CD14-positive monocyte (primary cell): ENCODE measurements around the gene CREBZF. TPM values are rescaled to one million over a fixed set of nuclear protein-coding genes. Genes with fewer than 3 reads are reported as not detected.

ENCODE experiments used
- DNase-seq, 3 donors: peaks; one replicate each; pipeline ENCODE4 v3.0.0-alpha.2; 2011 to 2022
- H2AFZ ChIP-seq: 2 replicates; pipeline ENCODE4 v1.6.0; 2012; ENCODE audit warnings: mild to moderate bottlenecking, low read depth, low read length, inconsistent platforms; ENCODE audit not compliant: insufficient read depth, poor library complexity, severe bottlenecking
- H3K27ac ChIP-seq, 2 donors: 1 replicate in 1 of 2; 2 replicates in 1 of 2; pipeline ENCODE4 v1.5.1; 2012 to 2013; ENCODE audit warnings: low read length in 2 of 2, control low read depth in 1 of 2, inconsistent platforms in 1 of 2, low read depth in 1 of 2, mild to moderate bottlenecking in 1 of 2
- H3K27me3 ChIP-seq, 2 donors: one replicate each; pipeline versions ENCODE4 v1.6.0 to v1.6.1; 2011 to 2013; ENCODE audit warnings: low read length in 2 of 2; ENCODE audit not compliant: control insufficient read depth in 2 of 2, insufficient read depth in 2 of 2
- H3K36me3 ChIP-seq, 2 donors: replicated peaks in 1 of 2; 1 replicate in 1 of 2; 2 replicates in 1 of 2; pipeline versions ENCODE4 v1.5.1 to v1.6.1; 2012 to 2013; ENCODE audit warnings: low read length in 2 of 2, control low read depth in 1 of 2, inconsistent platforms in 1 of 2, mild to moderate bottlenecking in 1 of 2; ENCODE audit not compliant: insufficient read depth in 2 of 2, control insufficient read depth in 1 of 2
- H3K4me1 ChIP-seq, 2 donors: 1 replicate in 1 of 2; 2 replicates in 1 of 2; pipeline versions ENCODE4 v1.5.1 to v1.6.1; 2012 to 2013; ENCODE audit warnings: low read length in 2 of 2, control low read depth in 1 of 2, inconsistent platforms in 1 of 2, mild to moderate bottlenecking in 1 of 2, moderate library complexity in 1 of 2; ENCODE audit not compliant: insufficient read depth in 2 of 2, control insufficient read depth in 1 of 2
- H3K4me2 ChIP-seq: replicated peaks from 2 replicates; pipeline ENCODE3; 2012; ENCODE audit warnings: low read length, moderate library complexity, mild to moderate bottlenecking; ENCODE audit not compliant: poor library complexity, severe bottlenecking; ENCODE audit errors: extremely low read depth
- H3K4me3 ChIP-seq, 3 experiments: fragments of 200-600 bp in 1 of 3; sonication (generic) in 1 of 3; replicated peaks in 1 of 3; 1 replicate in 2 of 3; 2 replicates in 1 of 3; pipeline ENCODE4 v1.5.1; 2011 to 2013; ENCODE audit warnings: low read length in 3 of 3, mild to moderate bottlenecking in 3 of 3, control low read depth in 2 of 3, low read depth in 2 of 3, inconsistent platforms in 1 of 3, moderate library complexity in 1 of 3
- H3K79me2 ChIP-seq: 2 replicates; pipeline ENCODE4 v1.6.0; 2012; ENCODE audit warnings: mild to moderate bottlenecking, control low read depth, inconsistent platforms, low read length, moderate library complexity; ENCODE audit not compliant: insufficient read depth
- H3K9ac ChIP-seq: 2 replicates; pipeline ENCODE4 v1.6.0; 2017; ENCODE audit warnings: low read length, mild to moderate bottlenecking; ENCODE audit not compliant: insufficient read depth, poor library complexity, severe bottlenecking
- H3K9me3 ChIP-seq, 2 donors: replicated peaks in 1 of 2; 1 replicate in 1 of 2; 2 replicates in 1 of 2; pipeline versions ENCODE4 v1.5.1 to v1.6.1; 2012 to 2013; ENCODE audit warnings: low read length in 2 of 2, control low read depth in 1 of 2; ENCODE audit not compliant: control insufficient read depth in 1 of 2, insufficient read depth in 1 of 2
- H4K20me1 ChIP-seq: 2 replicates; pipeline ENCODE4 v1.6.0; 2012; ENCODE audit warnings: mild to moderate bottlenecking, low read length, control low read depth, moderate library complexity; ENCODE audit not compliant: insufficient read depth
- H3K27ac Mint-ChIP-seq, 7 donors: one replicate each; pipeline ENCODE4 v1.8.0; 2020; ENCODE audit warnings: mild to moderate bottlenecking in 7 of 7, mixed read lengths in 7 of 7, moderate library complexity in 6 of 7, inconsistent platforms in 2 of 7
- H3K27me3 Mint-ChIP-seq, 3 donors: one replicate each; pipeline ENCODE4 v1.8.0; 2021 to 2022; ENCODE audit warnings: low read depth in 3 of 3, mild to moderate bottlenecking in 3 of 3, mixed read lengths in 3 of 3, moderate library complexity in 3 of 3, inconsistent platforms in 1 of 3
- H3K36me3 Mint-ChIP-seq, 2 donors: one replicate each; pipeline ENCODE4 v1.8.0; 2020; ENCODE audit warnings: mixed read lengths in 2 of 2, inconsistent platforms in 1 of 2, mild to moderate bottlenecking in 1 of 2
- H3K4me1 Mint-ChIP-seq: one replicate; pipeline ENCODE4 v1.8.0; 2020; ENCODE audit warnings: mild to moderate bottlenecking, mixed read lengths
- H3K4me3 Mint-ChIP-seq, 2 donors: one replicate each; pipeline ENCODE4 v1.8.0; 2020; ENCODE audit warnings: mild to moderate bottlenecking in 2 of 2, mixed read lengths in 2 of 2, moderate library complexity in 1 of 2
- H3K9me3 Mint-ChIP-seq, 7 donors: one replicate each; pipeline ENCODE4 v1.8.0; 2020 to 2022; ENCODE audit warnings: mixed read lengths in 7 of 7, mild to moderate bottlenecking in 6 of 7, moderate library complexity in 6 of 7, inconsistent platforms in 2 of 7
- WGBS: methylation state at CpG from one replicate; pipeline ENCODE4 v1.1.5; 2013; ENCODE audit warnings: missing lambda C conversion rate; ENCODE audit not compliant: insufficient coverage; 5-methylcytosine and 5-hydroxymethylcytosine counted together
- intact Hi-C, 2 donors: fragments of 100-400 bp; cut with micrococcal nuclease; formaldehyde crosslinking; loops; one replicate each; pipeline versions ENCODE4 v1.15.0 to v1.15.1; 2023
- polyA plus RNA-seq, 3 donors: library from polyadenylated mRNA; depleted of rRNA in 1 of 3; unstranded in 2 of 3; stranded (reverse) in 1 of 3; fragments of 300-500 nt in 2 of 3; fragments of >200 nt in 1 of 3; fragmentation: Illumina TruSeq in 2 of 3; gene quantifications; 1 replicate in 2 of 3; 2 replicates in 1 of 3; pipeline ENCODE4 v1.2.3, GENCODE V29; 2012 to 2021
- TF ChIP-seq, protein P1 (sequence below): fragments of 200-600 bp; IDR thresholded peaks from one replicate; pipeline ENCODE4 v1.8.0; 2022; ENCODE audit warnings: antibody characterized with exemption, mild to moderate bottlenecking

Gene CREBZF
- polyA plus RNA-seq, 3 donors = 3.1 to 35.4 (median 3.9) TPM

DNA sequence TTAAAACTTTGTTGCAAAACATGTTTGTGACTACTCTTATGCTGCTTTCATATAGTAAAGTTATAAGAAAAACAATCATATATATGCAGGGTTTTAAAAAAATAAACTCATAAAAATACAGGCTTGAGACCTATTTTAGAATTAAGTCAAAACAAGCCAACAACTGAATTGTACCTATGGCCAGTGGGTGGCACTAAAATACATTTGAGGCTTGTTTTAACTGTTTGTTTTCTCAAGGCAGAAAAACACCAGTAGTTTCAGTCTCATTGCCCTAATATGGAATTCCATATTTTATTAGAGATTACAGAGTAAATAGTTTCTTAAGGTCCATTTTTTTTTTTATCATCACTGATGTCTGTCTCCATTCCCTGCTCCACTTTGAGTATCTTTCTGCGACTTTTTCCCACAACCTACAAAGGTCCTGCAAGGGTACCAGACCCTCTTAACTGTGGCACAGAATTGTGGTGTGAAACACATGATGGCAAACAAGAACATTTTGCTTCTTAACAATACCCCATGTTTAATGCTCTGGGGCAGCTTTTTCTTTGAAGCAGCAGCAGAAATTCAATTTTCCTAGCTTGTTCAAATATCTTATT lies 29.6 kb upstream of the CREBZF start:
- TF ChIP-seq, protein P1, sequence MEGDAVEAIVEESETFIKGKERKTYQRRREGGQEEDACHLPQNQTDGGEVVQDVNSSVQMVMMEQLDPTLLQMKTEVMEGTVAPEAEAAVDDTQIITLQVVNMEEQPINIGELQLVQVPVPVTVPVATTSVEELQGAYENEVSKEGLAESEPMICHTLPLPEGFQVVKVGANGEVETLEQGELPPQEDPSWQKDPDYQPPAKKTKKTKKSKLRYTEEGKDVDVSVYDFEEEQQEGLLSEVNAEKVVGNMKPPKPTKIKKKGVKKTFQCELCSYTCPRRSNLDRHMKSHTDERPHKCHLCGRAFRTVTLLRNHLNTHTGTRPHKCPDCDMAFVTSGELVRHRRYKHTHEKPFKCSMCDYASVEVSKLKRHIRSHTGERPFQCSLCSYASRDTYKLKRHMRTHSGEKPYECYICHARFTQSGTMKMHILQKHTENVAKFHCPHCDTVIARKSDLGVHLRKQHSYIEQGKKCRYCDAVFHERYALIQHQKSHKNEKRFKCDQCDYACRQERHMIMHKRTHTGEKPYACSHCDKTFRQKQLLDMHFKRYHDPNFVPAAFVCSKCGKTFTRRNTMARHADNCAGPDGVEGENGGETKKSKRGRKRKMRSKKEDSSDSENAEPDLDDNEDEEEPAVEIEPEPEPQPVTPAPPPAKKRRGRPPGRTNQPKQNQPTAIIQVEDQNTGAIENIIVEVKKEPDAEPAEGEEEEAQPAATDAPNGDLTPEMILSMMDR = no peak
- H3K4me3 Mint-ChIP-seq = no peak overlapping the region
- WGBS = no CpG with 5 or more reads among the region's 1 CpG
- Histone ChIP-seq H3K9me3 (no peaks in the 10 kb centered on the region), H3K4me3 (no peak overlapping the region), H3K27ac (no peak overlapping the region), H3K4me2 (no peak overlapping the region), H3K79me2 (no peaks in the 10 kb centered on the region), H3K4me1 (peaks cover 2 to 3% of the 10 kb centered on the region in 2 donors), H3K27me3 (no peaks in the 10 kb centered on the region), H4K20me1 (no peaks in the 10 kb centered on the region), H3K36me3 (no peaks in the 10 kb centered on the region), H2AFZ (no peak overlapping the region), H3K9ac (no peak overlapping the region)
- no peaks in the 10 kb centered on the region for H3K9me3 Mint-ChIP-seq
- no peaks in the 10 kb centered on the region for H3K36me3 Mint-ChIP-seq
- peaks cover 6% of the 10 kb centered on the region for H3K4me1 Mint-ChIP-seq
- peaks cover 0 to 1% (median 1%) of the 10 kb centered on the region in 3 donors for H3K27me3 Mint-ChIP-seq
- DNase-seq = no peak
- no peak overlapping the region for H3K27ac Mint-ChIP-seq
- intact Hi-C loops = no loop called here

- Histone ChIP-seq H3K27ac (no peak within 1 kb of the TSS), H3K9me3 (no peaks in the 10 kb centered on the region), H3K4me2 (no peak within 1 kb of the TSS), H3K4me1 (peaks cover 0 to 7% of the 10 kb centered on the region in 2 donors), H3K9ac (no peak within 1 kb of the TSS), H3K36me3 (no peaks in the 10 kb centered on the region), H2AFZ (no peak within 1 kb of the TSS), H3K79me2 (no peaks in the 10 kb centered on the region), H3K4me3 (no peak within 1 kb of the TSS), H3K27me3 (no peaks in the 10 kb centered on the region), H4K20me1 (no peaks in the 10 kb centered on the region)
- H3K9me3 Mint-ChIP-seq = no peaks in the 10 kb centered on the region
- peaks cover 15% of the 10 kb centered on the region for H3K4me1 Mint-ChIP-seq
- no peaks in the 10 kb centered on the region for H3K36me3 Mint-ChIP-seq
- WGBS = 91% methylated on average over 10 of the region's 13 CpGs
- DNase-seq = no peak
- peak within 1 kb of the TSS in 1 of 7 donors; percentile 1 for H3K27ac Mint-ChIP-seq
- intact Hi-C loops = no loop called here
- H3K27me3 Mint-ChIP-seq = peaks cover 0 to 2% (median 1%) of the 10 kb centered on the region in 3 donors
- TF ChIP-seq, protein P1 = no peak
- H3K4me3 Mint-ChIP-seq = no peak within 1 kb of the TSS
Observed at GRCh38 chr11:85685820-85686459, 21.0 kb upstream of the CREBZF start, which contains the start of gene CCDC89. CCDC89 (minus strand) TSS chr11:85686195; CDS start chr11:85686130, 65 bp downstream.
